HepG2 (cell line): ENCODE results near the gene TC2N.

ENCODE experiments used
- DMAP1 ChIP-seq: IDR thresholded peaks from 2 replicates; pipeline ENCODE4 v1.6.1; 2016
- FOXP1 ChIP-seq, 2 experiments: fragments of 450-650 bp in 1 of 2; IDR thresholded peaks; 2 replicates each; pipeline ENCODE4 v1.6.1; 2017 to 2018; ENCODE audit warnings: antibody characterized with exemption in 1 of 2
- HNRNPL ChIP-seq: fragments of 200-400 bp; formaldehyde crosslinking; IDR thresholded peaks from 2 replicates; pipeline ENCODE4 v1.6.1; 2017; ENCODE audit warnings: mild to moderate bottlenecking, low read depth, low read length
- MLX ChIP-seq: IDR thresholded peaks from 2 replicates; pipeline ENCODE4 v1.6.1; 2016
- PHF20 ChIP-seq: sonication (generic); formaldehyde crosslinking; IDR thresholded peaks from 2 replicates; pipeline ENCODE4 v1.5.0; 2020; ENCODE audit warnings: mild to moderate bottlenecking, missing genetic modification reagents
- TERF1 ChIP-seq: sonication (generic); formaldehyde crosslinking; IDR thresholded peaks from 2 replicates; pipeline ENCODE4 v1.8.0; 2022; ENCODE audit warnings: mild to moderate bottlenecking, missing genetic modification reagents, moderate library complexity
- ZNF562 ChIP-seq: sonication (generic); formaldehyde crosslinking; IDR thresholded peaks from 2 replicates; pipeline ENCODE4 v1.8.0; 2022; ENCODE audit warnings: missing genetic modification reagents, borderline replicate concordance
- ZNF567 ChIP-seq: sonication (generic); formaldehyde crosslinking; IDR thresholded peaks from 2 replicates; pipeline ENCODE4 v1.8.1; 2023; ENCODE audit warnings: mild to moderate bottlenecking, missing genetic modification reagents, borderline replicate concordance

GRCh38 chr14:91754185-91754584, 113.2 kb downstream of the TC2N start:
- TF ChIP-seq ZNF562 (CRISPR knock-in tag) = no peak
- TF ChIP-seq FOXP1 (IDR thresholded peaks at IDR 0.05) = no peak
- no peak for TF ChIP-seq FOXP1 (CRISPR knock-in tag; IDR thresholded peaks at IDR 0.05)
- TF ChIP-seq HNRNPL = no peak
- TF ChIP-seq ZNF567 (CRISPR knock-in tag) = no peak
- TF ChIP-seq TERF1 (CRISPR knock-in tag) = no peak
- no peak for TF ChIP-seq MLX (CRISPR knock-in tag)
- no peak for TF ChIP-seq DMAP1 (CRISPR knock-in tag)
- TF ChIP-seq PHF20 (CRISPR knock-in tag) = no peak
